Liver (tissue), 3 donors: Measurements from ENCODE around the gene ODAD2.

Experiments used
- REST ChIP-seq: IDR thresholded peaks from 2 replicates; pipeline ENCODE4 v1.6.1; 2016; ENCODE audit warnings: antibody characterized with exemption, mild to moderate bottlenecking
- TF ChIP-seq, protein P1 (sequence below): fragments of 150-350 bp; IDR thresholded peaks from 2 replicates; pipeline ENCODE4 v1.5.1; 2017; ENCODE audit warnings: improper control_type of control experiment, low read depth, low read length; ENCODE audit not compliant: missing input control
- TF ChIP-seq, protein P2 (sequence below): IDR thresholded peaks from 2 replicates; pipeline ENCODE4 v1.6.1; 2016; ENCODE audit warnings: antibody characterized with exemption
- donor health status: healthy.
- donor health status: healthy.

DNA sequence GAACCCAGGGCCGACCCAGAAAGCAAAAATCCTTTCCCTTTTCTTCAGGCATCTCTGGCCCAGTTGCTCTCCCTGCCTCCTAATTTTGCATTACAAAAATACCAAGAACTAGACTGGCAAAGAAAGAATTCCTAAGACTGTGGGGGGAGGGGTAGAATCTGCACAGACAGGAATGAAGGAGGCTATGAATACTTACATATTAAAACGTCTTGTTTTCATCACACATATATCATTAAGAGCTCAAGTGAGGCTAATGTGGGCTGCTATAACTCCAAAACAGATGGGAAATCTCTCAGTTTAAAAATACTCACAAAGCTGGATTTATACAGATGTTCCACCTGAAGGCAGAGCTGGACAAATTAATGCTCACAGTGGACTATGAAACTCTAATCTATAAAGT is 224.0 kb downstream of the ODAD2 start:
- TF ChIP-seq, protein P1, sequence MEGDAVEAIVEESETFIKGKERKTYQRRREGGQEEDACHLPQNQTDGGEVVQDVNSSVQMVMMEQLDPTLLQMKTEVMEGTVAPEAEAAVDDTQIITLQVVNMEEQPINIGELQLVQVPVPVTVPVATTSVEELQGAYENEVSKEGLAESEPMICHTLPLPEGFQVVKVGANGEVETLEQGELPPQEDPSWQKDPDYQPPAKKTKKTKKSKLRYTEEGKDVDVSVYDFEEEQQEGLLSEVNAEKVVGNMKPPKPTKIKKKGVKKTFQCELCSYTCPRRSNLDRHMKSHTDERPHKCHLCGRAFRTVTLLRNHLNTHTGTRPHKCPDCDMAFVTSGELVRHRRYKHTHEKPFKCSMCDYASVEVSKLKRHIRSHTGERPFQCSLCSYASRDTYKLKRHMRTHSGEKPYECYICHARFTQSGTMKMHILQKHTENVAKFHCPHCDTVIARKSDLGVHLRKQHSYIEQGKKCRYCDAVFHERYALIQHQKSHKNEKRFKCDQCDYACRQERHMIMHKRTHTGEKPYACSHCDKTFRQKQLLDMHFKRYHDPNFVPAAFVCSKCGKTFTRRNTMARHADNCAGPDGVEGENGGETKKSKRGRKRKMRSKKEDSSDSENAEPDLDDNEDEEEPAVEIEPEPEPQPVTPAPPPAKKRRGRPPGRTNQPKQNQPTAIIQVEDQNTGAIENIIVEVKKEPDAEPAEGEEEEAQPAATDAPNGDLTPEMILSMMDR = no peak
- TF ChIP-seq, protein P2, sequence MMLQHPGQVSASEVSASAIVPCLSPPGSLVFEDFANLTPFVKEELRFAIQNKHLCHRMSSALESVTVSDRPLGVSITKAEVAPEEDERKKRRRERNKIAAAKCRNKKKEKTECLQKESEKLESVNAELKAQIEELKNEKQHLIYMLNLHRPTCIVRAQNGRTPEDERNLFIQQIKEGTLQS = no peak
- no peak for TF ChIP-seq REST
